ENCODE results near the gene FBXO17.
"Not testable (repeated sequence)": the region's sequence is repeated elsewhere in the genome, so short reads cannot be mapped to it uniquely, and the experiment has no call there.

FBXO17 gene, protein sequence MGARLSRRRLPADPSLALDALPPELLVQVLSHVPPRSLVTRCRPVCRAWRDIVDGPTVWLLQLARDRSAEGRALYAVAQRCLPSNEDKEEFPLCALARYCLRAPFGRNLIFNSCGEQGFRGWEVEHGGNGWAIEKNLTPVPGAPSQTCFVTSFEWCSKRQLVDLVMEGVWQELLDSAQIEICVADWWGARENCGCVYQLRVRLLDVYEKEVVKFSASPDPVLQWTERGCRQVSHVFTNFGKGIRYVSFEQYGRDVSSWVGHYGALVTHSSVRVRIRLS

DNA sequence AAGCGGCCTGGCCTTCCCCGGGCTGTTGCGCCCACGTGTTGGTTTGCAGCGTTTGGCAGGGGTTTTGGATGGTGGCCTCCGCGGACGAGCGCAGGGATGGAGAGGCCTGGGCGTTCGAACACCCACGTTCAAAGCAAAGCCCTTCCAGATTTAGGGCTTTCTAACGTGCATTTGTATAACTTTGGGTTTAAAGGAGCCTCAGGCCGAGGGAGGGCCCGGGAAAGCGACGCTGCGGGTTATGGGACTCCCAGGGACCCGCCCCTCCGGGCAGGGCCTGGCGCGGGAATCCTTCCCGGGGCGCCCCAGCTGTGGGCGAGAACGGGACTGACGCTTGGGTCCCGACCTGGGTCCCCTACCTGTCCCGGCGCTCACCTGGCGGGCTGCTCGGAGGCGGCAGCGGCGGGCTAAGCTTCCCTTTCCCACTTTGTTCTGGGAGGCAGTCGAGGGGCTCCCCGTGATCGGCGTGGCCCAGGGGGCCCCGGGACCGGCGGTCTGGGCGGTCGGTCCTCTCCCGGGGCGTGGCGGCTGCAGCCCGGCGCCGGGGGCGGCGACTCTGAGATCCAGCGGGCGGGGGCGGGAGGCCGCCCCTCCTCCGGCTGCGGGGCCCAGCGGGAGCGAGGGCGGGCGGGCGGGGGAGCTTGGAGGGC is at the start of gene FBXO17:
Gene FBXO17 (minus strand): TSS at position 529 of the 647 bp plus-strand sequence. CDS start 25,423 bp downstream, outside the sequence.
- peak; percentile 39 for DNase-seq

DNA sequence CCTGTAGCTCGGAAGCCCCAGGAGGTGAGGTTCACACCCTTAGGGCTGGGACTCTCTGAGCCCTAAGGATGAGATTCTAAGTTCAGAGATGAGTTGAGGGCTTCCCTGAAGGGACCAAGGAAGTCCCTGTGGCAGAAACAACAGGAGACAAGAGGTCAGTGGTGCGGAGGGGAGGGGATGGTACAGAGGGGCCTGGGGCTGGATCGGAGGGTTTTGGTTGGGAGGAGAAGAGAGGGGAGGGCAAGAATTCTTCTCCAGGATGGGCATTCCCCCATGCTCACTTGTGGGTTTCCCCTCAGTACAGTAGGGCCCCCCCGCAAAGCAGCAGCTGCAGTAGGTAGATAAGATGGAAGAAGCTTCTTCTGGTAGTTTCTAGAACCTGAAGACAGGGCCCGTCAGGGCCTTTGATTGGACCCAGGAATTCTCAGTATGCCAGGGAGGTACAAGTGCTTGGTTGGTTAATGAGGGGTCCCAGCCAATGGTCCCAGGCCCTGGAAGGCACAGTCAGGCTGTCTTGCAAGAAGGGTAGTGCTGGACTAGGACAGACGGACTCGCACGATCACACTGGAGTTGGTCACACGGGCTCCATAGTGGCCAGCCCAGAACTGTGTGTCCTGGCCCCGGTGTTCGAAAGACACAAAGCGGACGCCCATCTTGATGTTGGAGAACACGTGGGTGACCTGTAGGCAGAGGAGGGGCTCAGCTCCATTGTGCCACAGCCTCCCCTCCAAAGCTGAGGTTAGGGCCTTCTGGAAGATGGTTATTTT is 49.5 kb upstream of the FBXO17 start:
- no peak for DNase-seq

DNA sequence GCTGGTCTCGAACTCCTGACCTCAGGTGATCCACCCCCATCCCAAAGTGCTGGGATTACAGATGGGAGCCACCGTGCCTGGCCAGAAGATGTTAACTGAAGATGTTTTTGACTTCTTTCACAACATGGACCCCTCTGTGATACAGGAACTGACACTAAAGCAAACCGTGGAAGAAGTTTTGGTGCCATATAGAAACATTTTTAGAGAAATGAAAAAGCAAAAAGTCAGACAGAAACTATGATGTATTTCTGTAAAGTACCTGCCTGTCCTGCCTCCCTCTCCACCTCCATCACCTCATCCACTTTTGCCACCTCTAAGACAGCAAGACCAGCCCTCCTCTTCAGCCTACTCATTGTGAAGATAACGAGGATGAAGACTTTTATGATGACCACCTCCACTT is 45.5 kb upstream of the FBXO17 start:
- DNase-seq: no peak

DNA sequence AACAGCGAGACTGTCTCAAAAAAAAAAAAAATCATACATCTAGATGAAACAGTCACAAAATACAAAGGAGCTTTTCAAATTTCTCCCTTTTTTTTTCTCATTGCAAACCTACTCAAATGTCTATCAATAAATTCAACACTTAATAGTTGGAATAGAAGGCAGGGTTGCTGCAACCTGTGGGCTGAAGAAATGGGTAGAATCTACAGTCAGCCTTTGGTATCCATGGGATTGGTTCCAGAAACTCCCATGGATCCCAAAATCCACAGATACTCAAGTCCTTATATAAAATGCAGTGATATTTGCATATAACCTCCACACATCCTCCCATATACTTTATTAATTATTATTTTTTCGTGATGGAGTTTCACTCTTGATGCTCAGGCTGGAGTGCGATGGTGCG is 42.1 kb upstream of the FBXO17 start:
- DNase-seq: no peak

DNA sequence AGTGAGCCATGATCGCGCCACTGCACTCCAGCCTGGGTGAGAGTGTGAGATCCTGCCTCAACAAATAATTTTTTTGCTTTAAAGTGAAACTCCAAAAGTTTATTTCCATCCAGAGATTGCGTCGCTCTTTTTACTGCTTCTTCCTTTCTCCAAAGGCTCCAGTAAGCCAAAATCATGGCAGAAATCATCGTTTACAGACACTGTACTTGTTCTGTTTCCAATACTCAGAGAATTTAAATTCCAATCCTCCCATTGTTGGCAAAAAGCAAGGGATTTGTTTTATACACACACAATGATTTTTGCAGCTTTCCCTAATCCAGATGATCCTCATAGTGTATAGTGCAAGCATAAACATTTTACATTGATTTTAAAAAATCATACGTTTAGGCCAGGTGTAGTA is 41.5 kb upstream of the FBXO17 start:
- no peak for DNase-seq

DNA sequence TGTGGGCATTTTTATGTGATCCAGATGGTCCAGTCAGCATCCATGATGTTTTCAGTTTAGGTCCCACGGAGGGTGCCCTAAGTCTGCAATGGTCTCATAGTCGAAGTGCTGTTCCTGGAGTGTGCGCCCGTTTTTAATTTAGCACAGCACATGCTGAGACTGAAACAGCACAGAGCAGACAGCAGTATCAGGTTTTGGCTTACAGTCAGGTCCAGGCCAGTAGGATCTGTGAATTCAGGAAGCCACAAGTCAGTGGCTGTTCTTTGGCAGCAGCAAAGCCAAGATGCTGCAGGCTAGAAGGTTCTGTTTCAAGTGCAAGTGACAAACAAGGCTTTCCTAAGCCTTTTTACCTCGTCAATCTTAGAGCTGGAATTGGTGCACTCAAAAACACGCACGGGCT is 38.5 kb upstream of the FBXO17 start:
- no peak for DNase-seq

DNA sequence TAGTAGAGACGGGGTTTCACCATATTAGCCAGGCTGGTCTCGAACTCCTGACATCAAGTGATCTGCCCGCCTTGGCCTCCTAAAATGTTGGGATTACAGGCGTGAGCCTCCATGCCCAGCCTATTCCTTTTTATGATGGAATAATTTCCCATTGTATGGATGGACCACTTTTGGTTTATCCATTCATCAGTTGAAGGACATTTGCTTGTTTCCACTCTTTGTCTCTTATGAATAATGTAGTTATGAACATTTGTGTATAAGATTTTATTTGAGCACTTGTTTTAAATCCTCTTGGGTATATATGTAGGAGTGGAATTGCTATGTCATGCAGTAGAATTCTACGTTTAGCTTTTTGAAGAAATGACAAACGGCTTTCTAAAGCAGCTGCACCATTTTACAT is 33.5 kb upstream of the FBXO17 start:
- DNase-seq: no peak

DNA sequence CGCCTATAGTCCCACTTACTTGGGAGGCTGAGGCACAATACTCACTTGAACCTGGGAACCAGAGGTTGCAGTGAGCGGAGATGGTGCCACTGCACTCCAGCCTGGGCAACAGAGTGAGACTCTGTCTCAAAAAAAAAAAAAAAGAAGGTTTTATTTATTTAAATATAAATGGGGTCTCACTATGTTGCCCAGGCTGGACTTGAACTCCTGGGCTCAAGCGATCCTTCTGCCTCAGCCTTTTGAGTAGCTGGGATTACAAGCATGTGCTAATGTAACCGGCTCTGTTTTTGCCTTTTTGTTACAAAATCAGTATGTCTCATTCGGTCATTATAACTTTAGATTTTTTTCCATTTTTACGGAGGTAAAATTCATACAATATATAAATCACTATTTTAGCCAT is 32.6 kb upstream of the FBXO17 start:
- DNase-seq: no peak

DNA sequence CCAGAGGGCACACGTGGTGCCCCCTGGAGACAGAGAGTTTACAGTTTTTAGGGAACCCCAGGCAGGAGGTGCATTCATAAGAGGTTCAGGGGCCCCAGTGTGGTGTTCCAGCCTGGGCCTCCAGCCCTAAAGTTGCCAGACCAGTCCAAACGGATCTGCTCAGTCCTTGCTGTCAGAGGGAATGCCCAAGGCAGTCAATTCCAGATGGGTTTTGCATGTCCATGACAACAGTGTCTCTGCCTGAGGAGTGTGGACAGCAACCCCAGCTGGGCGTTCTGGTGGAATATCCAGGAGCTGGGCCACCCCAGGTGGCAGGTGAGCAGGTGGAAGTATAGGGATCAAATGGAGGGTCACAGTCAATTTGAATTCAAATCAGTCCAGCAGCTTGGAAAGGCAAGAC is 31.6 kb upstream of the FBXO17 start:
- DNase-seq: no peak

DNA sequence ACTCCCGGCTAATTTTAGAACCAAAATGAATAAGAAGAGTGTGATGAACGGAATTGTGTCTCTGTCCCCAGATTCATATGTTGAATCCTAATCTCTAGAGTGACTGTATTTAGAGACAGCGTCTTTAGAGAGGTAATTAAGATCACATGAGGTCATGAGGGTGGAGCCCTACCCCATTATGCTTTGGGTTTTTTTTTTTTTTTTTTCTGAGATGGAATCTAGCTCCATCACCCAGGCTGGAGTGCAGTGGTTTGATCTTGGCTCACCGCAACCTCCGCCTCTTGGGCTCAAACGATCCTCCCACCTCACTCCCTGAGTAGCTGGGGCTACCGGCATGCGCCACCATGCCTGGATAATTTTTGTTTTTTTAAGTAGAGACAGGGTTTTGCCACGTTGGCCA is 28.9 kb upstream of the FBXO17 start:
- DNase-seq: no peak

DNA sequence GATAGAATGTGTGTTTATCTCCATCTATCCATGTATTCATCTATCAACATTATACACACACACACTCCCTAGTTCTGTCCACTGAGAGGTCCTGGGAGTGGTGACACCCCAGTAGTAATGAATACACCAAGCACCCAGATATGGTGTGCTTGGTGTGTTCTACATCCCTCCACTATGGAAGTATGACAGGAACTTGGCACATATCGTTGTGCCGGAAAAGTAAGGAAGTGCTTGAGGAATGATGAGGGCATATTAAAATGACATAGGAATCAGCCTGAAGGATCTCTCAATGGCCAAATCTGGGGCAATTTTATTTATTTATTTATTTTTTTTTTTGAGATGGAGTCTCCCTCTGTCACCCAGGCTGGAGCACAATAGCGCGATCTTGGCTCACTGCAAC is 28.3 kb upstream of the FBXO17 start:
- no peak for DNase-seq

DNA sequence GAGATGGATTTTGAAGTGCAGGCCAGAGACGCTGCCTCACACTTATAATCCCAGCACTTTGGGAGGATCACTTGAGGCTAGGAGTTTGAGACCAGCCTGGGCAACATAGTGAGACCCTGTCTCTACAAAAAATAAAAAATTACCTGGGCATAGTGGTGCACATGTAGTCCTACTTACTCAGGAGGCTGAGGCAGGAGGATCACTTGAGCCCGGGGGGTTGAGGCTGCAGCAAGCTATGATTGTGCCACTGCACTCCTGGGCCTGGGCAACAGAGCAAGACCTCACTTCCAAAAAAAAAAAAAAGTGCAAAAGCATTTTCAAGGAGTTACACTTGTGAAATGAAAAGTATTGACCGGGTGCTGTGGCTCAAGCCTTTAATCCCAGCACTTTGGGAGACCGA is 27.6 kb upstream of the FBXO17 start:
- DNase-seq: no peak

DNA sequence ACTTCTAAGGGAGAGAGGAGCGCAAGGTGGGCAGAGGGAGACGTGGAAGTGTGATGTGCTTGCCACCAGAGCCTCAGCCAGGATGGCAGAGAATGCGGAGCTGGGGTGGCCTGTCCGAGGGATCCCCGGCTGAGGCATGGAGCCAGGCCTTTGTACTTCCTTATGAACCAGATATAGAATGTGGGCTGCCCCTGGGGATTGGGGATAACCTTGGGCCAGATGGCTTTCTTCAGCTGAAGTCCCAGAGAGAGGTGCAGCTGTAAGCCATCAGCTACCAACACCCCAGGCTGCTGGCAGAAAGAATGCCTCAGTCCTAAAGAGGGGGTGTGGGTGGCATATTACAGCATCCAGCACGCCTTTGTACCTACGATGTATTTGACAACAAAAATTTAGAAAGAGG is 25.5 kb upstream of the FBXO17 start:
- DNase-seq: no peak

DNA sequence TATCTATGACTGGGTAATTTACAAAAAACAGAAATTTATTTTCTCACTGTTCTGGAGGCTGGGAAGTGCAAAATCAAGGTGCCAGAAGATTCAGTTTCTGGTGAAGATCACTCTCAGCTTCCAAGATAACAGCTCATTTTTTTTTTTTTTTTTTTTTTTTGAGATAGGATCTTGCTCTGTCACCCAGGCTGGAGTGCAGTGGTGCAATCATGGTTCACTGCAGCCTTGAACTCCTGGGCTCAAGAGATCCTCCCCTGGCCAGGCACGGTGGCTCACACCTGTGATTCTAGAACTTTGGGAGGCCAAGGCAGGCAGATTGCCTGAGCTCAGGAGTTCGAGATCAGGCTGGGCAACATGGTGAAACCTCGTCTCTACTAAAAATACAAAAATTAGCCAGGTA is 22.0 kb upstream of the FBXO17 start:
- not testable (repeated sequence) for DNase-seq

DNA sequence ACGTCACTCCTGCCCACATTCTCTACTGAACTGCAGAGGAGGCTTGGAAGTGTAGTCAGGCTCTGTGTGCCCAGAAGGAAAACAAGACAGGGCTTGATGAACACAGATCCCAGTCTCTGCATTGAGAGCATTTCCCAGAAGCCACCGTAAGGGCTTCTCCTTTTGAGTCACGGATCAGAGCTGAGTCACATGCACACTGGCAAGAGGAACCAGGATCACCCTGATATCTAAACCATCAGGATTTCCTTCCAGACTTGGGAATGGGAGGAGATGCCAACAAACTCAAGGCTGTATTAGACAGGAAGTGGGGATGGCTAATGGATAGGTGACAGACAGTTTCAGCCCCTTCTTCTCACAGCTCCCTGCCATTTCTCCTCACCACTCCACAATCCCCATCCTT is 17.7 kb upstream of the FBXO17 start:
- no peak for DNase-seq

DNA sequence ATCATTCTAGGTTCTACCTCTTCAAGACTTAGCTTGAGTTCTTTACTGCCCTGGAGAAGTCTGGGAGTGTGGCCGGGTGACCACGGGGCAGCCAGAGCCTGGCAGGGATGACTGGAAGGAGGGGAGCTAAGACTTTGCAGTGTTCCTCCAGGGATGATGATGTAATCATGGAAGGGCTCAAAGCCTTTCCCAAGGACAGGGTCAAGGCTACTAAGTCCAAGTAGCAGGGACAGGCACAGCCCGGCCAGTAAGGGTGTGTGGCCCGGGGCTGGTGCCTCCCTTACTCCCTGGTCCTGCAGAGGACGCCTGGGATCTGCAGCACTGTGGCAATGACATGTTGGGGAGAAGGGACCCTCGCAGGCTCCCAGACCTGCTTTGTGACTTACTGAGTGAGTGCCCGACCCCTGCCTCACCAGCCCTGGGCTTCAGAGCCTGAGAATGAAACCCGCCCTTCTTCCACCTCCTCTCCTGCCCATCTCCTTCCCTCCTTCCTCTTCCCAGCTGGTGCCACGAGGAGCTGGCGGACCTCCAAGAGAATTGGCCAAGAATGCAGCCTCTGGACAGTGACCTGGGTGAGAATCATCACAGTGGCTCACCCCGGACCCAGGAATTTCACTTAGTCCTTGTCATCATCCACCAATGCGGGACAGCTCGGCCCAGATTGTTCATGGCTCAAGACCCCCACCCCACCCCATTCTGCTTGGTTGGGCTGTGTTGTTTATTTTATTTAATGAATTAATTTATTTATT is 15.6 kb upstream of the FBXO17 start:
- DNase-seq: no peak

DNA sequence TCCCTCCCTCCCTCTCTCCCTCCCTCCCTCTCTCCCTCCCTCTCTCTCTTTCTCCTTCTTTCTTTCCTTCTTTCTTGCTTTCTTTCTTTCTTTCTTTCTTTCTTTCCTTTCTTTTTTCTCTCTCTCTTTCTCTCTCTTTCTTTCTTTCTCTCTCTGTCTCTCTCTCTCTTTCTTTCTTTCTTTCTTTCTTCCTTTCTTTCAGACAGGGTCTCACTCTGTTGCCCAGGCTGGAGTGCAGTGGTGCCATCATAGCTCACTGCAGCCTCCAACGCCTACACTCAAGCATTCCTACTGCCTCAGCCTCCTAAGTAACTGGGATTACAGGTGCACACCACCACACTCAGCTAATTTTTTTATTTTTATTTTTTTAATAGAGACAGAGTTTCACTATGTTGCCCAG is 14.1 kb upstream of the FBXO17 start:
- DNase-seq: not testable (repeated sequence)

DNA sequence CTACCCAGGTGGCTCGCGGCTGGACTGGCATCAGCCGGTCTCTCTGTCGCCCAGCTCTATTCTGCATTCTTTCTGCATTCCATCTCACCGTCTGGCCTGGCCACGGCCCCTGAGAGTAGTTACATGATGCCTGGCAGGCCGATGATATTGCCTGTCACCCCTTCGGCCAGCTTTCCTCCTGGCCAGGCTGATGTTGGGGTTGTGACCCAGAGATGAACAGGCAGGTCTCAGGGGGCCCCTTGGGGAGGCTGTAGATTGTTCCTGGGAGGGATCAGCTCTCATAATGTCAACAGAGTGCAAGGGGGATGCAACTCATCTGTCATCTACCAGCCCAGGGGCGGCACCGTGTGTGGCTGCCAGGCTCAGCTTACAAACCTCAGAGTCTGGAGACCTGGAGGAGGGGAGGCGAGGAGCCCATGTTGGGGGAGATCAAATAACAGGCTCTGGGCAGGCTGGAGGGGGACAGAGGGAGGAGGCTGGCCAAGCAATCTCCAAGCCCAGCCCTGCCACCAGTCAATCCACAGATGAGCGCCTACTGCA is 13.6 kb upstream of the FBXO17 start:
- peak; percentile 54 for DNase-seq

DNA sequence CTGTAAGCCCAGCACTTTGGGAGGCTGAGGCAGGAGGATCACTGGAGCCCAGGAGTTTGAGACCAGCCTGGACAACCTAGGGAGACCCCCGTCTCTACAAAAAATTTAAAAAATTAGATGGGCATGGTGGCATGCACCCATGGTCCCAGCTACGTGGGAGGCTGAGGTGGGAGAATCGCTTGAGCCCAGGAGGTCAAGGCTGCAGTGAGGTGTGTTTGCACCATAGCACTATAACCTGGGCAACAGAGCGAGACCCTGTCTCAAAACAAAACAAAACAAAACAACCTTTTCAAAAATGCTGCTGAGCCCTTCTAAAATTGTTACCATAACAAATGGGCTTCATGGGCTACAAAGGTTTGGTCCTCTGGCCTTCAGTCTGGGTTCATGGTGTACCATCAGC is 13.1 kb upstream of the FBXO17 start:
- not testable (repeated sequence) for DNase-seq

DNA sequence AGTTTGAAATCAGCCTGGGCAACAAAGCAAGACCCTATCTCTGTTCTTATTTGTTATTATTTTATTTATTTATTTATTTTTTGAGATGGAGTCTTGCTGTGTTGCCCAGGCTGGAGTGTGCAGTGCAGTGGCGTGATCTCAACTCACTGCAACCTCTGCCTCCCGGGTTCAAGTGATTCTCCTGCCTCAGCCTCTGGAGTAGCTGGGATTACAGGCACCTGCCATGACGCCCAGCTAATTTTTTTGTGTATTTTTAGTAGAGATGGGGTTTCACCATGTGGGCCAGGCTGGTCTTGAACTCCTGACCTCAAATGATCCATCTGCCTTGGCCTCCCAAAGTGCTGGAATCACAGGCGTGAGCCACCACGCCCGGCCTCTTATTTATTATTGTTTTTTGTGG is 12.2 kb upstream of the FBXO17 start:
- DNase-seq: not testable (repeated sequence)

DNA sequence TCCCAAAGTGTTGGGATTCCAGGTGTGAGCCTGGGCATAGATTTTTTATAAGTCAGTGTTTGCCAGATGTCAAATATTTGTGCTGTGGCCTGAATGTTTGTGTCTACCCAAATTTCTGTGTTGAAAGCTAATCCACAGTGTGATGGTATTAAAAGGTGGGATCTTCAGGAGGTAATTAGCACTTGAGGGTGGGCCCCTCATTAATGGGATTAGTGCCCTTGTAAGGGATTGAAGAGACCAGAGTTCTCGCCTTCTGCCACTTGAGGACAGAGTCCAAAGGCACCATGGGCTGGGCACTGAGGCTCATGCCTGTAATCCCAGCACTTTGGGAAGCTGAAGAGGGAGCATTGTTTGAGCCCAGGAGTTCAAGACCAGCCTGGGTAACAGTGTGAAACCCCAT is 9.7 kb upstream of the FBXO17 start:
- no peak for DNase-seq

DNA sequence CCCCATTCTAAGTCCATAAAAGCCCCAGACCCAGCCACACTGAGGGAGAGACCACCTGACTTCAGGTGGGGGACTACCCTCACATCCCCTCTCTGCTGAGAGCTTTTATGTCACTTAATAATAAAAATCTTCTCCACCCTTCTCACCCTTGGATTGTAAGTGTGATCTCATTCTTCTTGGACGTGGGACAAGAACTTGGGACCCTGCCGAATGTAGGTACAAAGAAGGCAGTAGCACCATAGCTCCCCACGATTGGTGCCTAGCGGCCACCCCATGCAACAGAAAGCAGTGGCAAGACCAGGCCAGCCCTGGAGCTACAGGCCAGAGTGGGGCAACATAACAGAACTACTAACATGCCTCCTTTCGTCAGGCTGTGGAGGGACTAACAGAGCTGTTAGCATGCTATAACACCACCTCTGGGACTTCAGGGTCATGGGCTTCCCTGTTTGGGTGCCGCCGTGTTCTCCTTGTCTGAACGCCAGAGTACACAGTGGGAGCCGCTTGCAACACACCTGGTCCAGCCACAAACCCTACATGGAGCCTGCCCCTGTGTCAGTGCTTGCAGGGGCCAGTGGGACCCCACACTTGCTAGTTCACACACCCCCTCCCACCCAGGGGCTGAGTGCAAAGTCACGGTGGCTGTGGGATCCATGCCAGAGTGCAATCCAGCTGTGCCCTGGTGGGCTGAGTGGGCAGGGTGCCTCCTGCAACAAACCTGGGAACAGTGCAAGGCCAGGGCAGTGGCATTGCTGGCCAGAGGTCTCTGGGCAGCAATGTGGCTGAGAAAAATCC is 5.2 kb upstream of the FBXO17 start:
- DNase-seq: no peak
